HEK293 (cell line): ENCODE measurements around the gene GNB1L.
A peak's percentile ranks its signal among the peaks of the same experiment; 100 is the strongest.

Source experiments
- CTCF ChIA-PET: fragments of 350-600 bp; formaldehyde crosslinking; extraction: SDS; loops from one replicate; lab custom pipeline; 2021; ENCODE audit warnings: antibody characterized with exemption; lab: Yijun Ruan, JAX
- POLR2A ChIA-PET: fragments of 300-600 bp; formaldehyde crosslinking; extraction: SDS; loops from one replicate; lab custom pipeline; 2020; ENCODE audit warnings: antibody characterized with exemption, inconsistent platforms; lab: Yijun Ruan, JAX
- H3K27ac ChIP-seq: fragments of 200-500 bp; sonication (Bioruptor generic); 2 replicates; pipeline ENCODE4 v1.5.1; 2014; ENCODE audit warnings: low read depth, low read length, control low read depth, inconsistent platforms; ENCODE audit errors: extremely low read depth
- H3K36me3 ChIP-seq, 2 experiments: fragments of 200-500 bp in 1 of 2; sonication (Bioruptor generic) in 1 of 2; 1 replicate in 1 of 2; 2 replicates in 1 of 2; pipeline ENCODE4 v1.5.1; 2014 to 2017; ENCODE audit warnings: inconsistent platforms in 2 of 2, low read length in 2 of 2; ENCODE audit not compliant: control insufficient read depth in 2 of 2, insufficient read depth in 1 of 2
- H3K4me1 ChIP-seq: fragments of 200-500 bp; sonication (Bioruptor generic); 2 replicates; pipeline ENCODE4 v1.5.1; 2014; ENCODE audit warnings: mild to moderate bottlenecking, low read length, inconsistent platforms; ENCODE audit not compliant: control insufficient read depth, insufficient read depth
- H3K4me3 ChIP-seq: 2 replicates; pipeline ENCODE4 v1.5.1; 2011; ENCODE audit warnings: low read depth, mild to moderate bottlenecking, control low read depth, low read length, moderate library complexity
- H3K9me3 ChIP-seq: fragments of 200-500 bp; sonication (Bioruptor generic); 2 replicates; pipeline ENCODE4 v1.5.1; 2014; ENCODE audit warnings: low read depth, low read length, inconsistent platforms; ENCODE audit not compliant: control insufficient read depth, insufficient read depth
- AEBP2 ChIP-seq: fragments of 450-650 bp; formaldehyde crosslinking; IDR thresholded peaks from 2 replicates; pipeline ENCODE4 v1.5.1; 2016; ENCODE audit warnings: missing biosample characterization, missing genetic modification characterization, borderline replicate concordance
- GLI2 ChIP-seq: fragments of 450-650 bp; formaldehyde crosslinking; IDR thresholded peaks from 2 replicates; pipeline ENCODE4; 2017; ENCODE audit warnings: missing biosample characterization, missing genetic modification characterization, low read depth, borderline replicate concordance
- GLIS2 ChIP-seq: fragments of 450-650 bp; formaldehyde crosslinking; IDR thresholded peaks from 2 replicates; pipeline ENCODE4 v1.5.1; 2016; ENCODE audit warnings: missing biosample characterization, missing genetic modification characterization
- KLF16 ChIP-seq: fragments of 450-650 bp; formaldehyde crosslinking; IDR thresholded peaks from 2 replicates; pipeline ENCODE4 v1.5.1; 2017; ENCODE audit warnings: missing biosample characterization, missing genetic modification characterization
- KLF9 ChIP-seq: fragments of 450-650 bp; formaldehyde crosslinking; IDR thresholded peaks from 2 replicates; pipeline ENCODE4 v1.5.1; 2016; ENCODE audit warnings: missing biosample characterization, missing genetic modification characterization, low read depth
- REPIN1 ChIP-seq: fragments of 450-650 bp; formaldehyde crosslinking; IDR thresholded peaks from 2 replicates; pipeline ENCODE4 v1.5.1; 2017; ENCODE audit warnings: missing biosample characterization, missing genetic modification characterization, low read depth
- SP3 ChIP-seq: fragments of 450-650 bp; formaldehyde crosslinking; IDR thresholded peaks from 2 replicates; pipeline ENCODE4 v1.5.1; 2016; ENCODE audit warnings: missing biosample characterization, missing genetic modification characterization
- ZBTB44 ChIP-seq: fragments of 450-650 bp; IDR thresholded peaks from 2 replicates; pipeline ENCODE4 v1.5.1; 2018; ENCODE audit warnings: missing biosample characterization, mild to moderate bottlenecking, missing genetic modification characterization
- ZBTB6 ChIP-seq: fragments of 450-650 bp; formaldehyde crosslinking; IDR thresholded peaks from 2 replicates; pipeline ENCODE4 v1.5.1; 2017; ENCODE audit warnings: missing biosample characterization, missing genetic modification characterization
- ZIC2 ChIP-seq: fragments of 450-650 bp; formaldehyde crosslinking; IDR thresholded peaks from 2 replicates; pipeline ENCODE4 v1.5.1; 2016; ENCODE audit warnings: missing biosample characterization, missing genetic modification characterization
- ZNF114 ChIP-seq: fragments of 450-650 bp; formaldehyde crosslinking; IDR thresholded peaks from 2 replicates; pipeline ENCODE4 v1.5.0; 2017; ENCODE audit warnings: missing biosample characterization, missing genetic modification characterization
- ZNF302 ChIP-seq: fragments of 450-650 bp; formaldehyde crosslinking; IDR thresholded peaks from 2 replicates; pipeline ENCODE4 v1.5.1; 2016; ENCODE audit warnings: missing biosample characterization, missing genetic modification characterization, low read depth
- ZNF311 ChIP-seq: fragments of 450-650 bp; formaldehyde crosslinking; IDR thresholded peaks from 2 replicates; pipeline ENCODE4 v1.5.1; 2017; ENCODE audit warnings: missing biosample characterization, missing genetic modification characterization, borderline replicate concordance
- ZNF324 ChIP-seq: fragments of 450-650 bp; formaldehyde crosslinking; IDR thresholded peaks from 2 replicates; pipeline ENCODE4 v1.5.1; 2016; ENCODE audit warnings: missing biosample characterization, missing genetic modification characterization
- ZNF335 ChIP-seq: fragments of 450-650 bp; formaldehyde crosslinking; conservative IDR thresholded peaks from 2 replicates; pipeline ENCODE4 v1.5.1; 2016; ENCODE audit warnings: missing biosample characterization, missing genetic modification characterization
- ZNF341 ChIP-seq: fragments of 450-650 bp; formaldehyde crosslinking; IDR thresholded peaks from 2 replicates; pipeline ENCODE4; 2016; ENCODE audit warnings: low read depth, missing biosample characterization, missing genetic modification characterization
- ZNF350 ChIP-seq: fragments of 450-650 bp; formaldehyde crosslinking; IDR thresholded peaks from 2 replicates; pipeline ENCODE4 v1.5.0; 2017; ENCODE audit warnings: missing biosample characterization, mild to moderate bottlenecking, missing genetic modification characterization
- ZNF449 ChIP-seq: fragments of 450-650 bp; formaldehyde crosslinking; IDR thresholded peaks from 2 replicates; pipeline ENCODE4 v1.5.1; 2017; ENCODE audit warnings: missing biosample characterization, mild to moderate bottlenecking, missing genetic modification characterization, moderate library complexity
- ZNF624 ChIP-seq: fragments of 450-650 bp; formaldehyde crosslinking; IDR thresholded peaks from 2 replicates; pipeline ENCODE4 v1.5.1; 2017; ENCODE audit warnings: missing biosample characterization, missing genetic modification characterization
- ZNF677 ChIP-seq: fragments of 450-650 bp; IDR thresholded peaks from 2 replicates; pipeline ENCODE4 v1.5.0; 2018; ENCODE audit warnings: missing biosample characterization, mild to moderate bottlenecking, missing genetic modification characterization, moderate library complexity
- TF ChIP-seq, protein P1 (sequence below): fragments of 450-650 bp; formaldehyde crosslinking; IDR thresholded peaks from 2 replicates; pipeline ENCODE4 v1.5.1; 2016; ENCODE audit warnings: missing biosample characterization, missing genetic modification characterization

The GNB1L gene

DNA sequence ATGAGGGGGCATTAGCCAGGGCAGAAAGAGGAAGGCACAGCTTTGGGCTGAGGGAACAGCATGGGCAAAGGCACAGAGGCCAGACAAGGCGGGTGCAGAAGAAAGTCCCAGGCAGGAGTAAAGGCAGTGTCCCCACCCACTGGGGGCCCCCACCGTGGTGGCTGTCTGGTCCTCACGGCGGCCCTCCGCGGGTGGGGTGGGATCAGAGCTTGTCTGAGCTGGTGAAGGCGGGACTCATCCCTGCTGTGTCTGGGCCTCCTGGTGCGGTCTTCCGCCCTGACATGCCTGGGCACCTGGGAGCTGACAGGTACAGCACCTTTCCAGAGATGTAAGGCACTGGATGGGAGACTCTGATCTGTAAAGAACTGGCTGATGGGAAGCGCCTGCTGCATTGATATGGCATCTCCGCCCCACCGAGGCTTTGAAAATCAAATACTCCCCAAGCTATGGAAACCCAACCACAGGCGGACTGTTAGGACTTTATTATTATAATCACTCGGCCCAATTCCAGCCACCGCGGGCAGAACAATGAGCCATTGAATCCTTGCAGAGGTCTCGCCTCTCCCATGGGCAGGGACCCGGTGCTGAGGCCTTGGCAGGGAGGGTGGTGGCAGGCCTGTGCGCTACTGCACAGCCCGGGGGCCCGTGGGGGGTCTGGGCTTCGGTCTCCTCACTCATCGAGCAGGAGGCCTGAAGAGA lies 14.2 kb upstream of the GNB1L start:
- no peaks in the 10 kb centered on the region; the same call in 1 of the 2 replicates for H3K4me1 ChIP-seq
- ChIA-PET CTCF (interaction anchor here (0.8 to 1.6 kb wide), 2 partner anchors 33 to 138 kb away, joined by 3 to 6 read pairs; no protein-coding TSS in a partner anchor), POLR2A (no interaction called here)
- no peak overlapping the region for H3K4me3 ChIP-seq
- H3K9me3 ChIP-seq: no peaks in the 10 kb centered on the region
- TF ChIP-seq ZNF324 (tag by site-specific recombination) (no peak), ZBTB44 (tag by site-specific recombination) (no peak), ZNF350 (tag by site-specific recombination) (no peak), GLIS2 (tag by site-specific recombination) (peak; percentile 41; the same call in 1 of the 2 replicates), ZBTB6 (no peak), ZNF624 (no peak), GLI2 (tag by site-specific recombination) (no peak), KLF16 (tag by site-specific recombination) (no peak), ZIC2 (tag by site-specific recombination) (peak; percentile 73), AEBP2 (tag by site-specific recombination) (no peak)
- H3K36me3 ChIP-seq: no peaks in the 10 kb centered on the region
- H3K27ac ChIP-seq: no peak overlapping the region

GRCh38 chr22:19868333-19868732 lies 13.7 kb upstream of the GNB1L start:
- H3K4me3 ChIP-seq: no peak overlapping the region
- ChIA-PET POLR2A (no interaction called here), CTCF (interaction anchor here (0.8 kb wide), 1 partner anchor 33 kb away, joined by 3 read pairs; no protein-coding TSS in a partner anchor)
- H3K27ac ChIP-seq: no peak overlapping the region
- no peaks in the 10 kb centered on the region for H3K36me3 ChIP-seq
- TF ChIP-seq ZNF302 (tag by site-specific recombination) (no peak), GLI2 (tag by site-specific recombination) (no peak), ZNF311 (no peak), ZNF335 (tag by site-specific recombination) (no peak)
- H3K9me3 ChIP-seq: no peaks in the 10 kb centered on the region
- no peaks in the 10 kb centered on the region for H3K4me1 ChIP-seq

- Histone ChIP-seq H3K4me3 (no peak overlapping the region), H3K36me3 (no peaks in the 10 kb centered on the region)
- POLR2A ChIA-PET: interaction anchor here (1.2 kb wide), 1 partner anchor 12 kb away, joined by 4 read pairs; no protein-coding TSS in a partner anchor
- TF ChIP-seq ZNF335 (tag by site-specific recombination) (no peak), KLF9 (tag by site-specific recombination) (no peak), ZNF449 (no peak), ZNF341 (tag by site-specific recombination) (no peak), ZNF114 (tag by site-specific recombination) (no peak), ZBTB6 (no peak), ZNF677 (tag by site-specific recombination) (no peak), REPIN1 (tag by site-specific recombination) (no peak), SP3 (no peak)
- TF ChIP-seq, protein P1, sequence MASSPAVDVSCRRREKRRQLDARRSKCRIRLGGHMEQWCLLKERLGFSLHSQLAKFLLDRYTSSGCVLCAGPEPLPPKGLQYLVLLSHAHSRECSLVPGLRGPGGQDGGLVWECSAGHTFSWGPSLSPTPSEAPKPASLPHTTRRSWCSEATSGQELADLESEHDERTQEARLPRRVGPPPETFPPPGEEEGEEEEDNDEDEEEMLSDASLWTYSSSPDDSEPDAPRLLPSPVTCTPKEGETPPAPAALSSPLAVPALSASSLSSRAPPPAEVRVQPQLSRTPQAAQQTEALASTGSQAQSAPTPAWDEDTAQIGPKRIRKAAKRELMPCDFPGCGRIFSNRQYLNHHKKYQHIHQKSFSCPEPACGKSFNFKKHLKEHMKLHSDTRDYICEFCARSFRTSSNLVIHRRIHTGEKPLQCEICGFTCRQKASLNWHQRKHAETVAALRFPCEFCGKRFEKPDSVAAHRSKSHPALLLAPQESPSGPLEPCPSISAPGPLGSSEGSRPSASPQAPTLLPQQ: no peak
- TF ChIP-seq, all 188 proteins: peak for 0
- Histone ChIP-seq H3K4me1 (no peaks in the 10 kb centered on the region), H3K27ac (no peak overlapping the region), H3K9me3 (no peaks in the 10 kb centered on the region)
- CTCF ChIA-PET: interaction anchor here (0.7 to 1.5 kb wide), 2 partner anchors 43 to 137 kb away, joined by 3 to 7 read pairs; no protein-coding TSS in a partner anchor
These were observed 12.9 kb upstream of the GNB1L start for GRCh38 chr22:19867617-19868016.
